GM12878 (cell line): Measurements from ENCODE around the gene P3H1. TPM values are rescaled to one million over a fixed set of nuclear protein-coding genes. Genes with fewer than 3 reads are reported as not detected.

ENCODE experiments used
- ATAC-seq: fragments of 200-7000 bp; cut with Tn5 transposase; 3 replicates; pipeline ENCODE4 v1.9.1; 2020; ENCODE audit warnings: mild to moderate bottlenecking, moderate library complexity
- BruUV-seq: library from RNA; stranded (reverse); fragments of 400-500 nt; replicated peaks from 2 replicates; lab custom pipeline; 2021; lab: Mats Ljungman, UMichigan
- CTCF ChIA-PET: fragments of 300-600 bp; sonication (Branson Sonifier 250); formaldehyde crosslinking; extraction: SDS; loops from one replicate; lab custom pipeline; 2021; ENCODE audit warnings: inconsistent platforms; lab: Yijun Ruan, JAX
- POLR2A ChIA-PET: fragments of 350-600 bp; formaldehyde crosslinking; extraction: SDS; loops from one replicate; lab custom pipeline; 2021; ENCODE audit warnings: inconsistent platforms; lab: Charles Lee
- RAD21 ChIA-PET: fragments of 300-600 bp; sonication (Branson Sonifier 250); formaldehyde crosslinking; loops from one replicate; lab custom pipeline; 2023; ENCODE audit warnings: antibody characterized with exemption; ENCODE audit not compliant: unreplicated experiment; lab: Charles Lee
- SMC1A ChIA-PET: fragments of 300-600 bp; sonication (Branson Sonifier 250); formaldehyde crosslinking; loops from one replicate; lab custom pipeline; 2023; ENCODE audit not compliant: unreplicated experiment, uncharacterized antibody; lab: Charles Lee
- DNase-seq: peaks from one replicate; pipeline ENCODE4 v3.0.0-alpha.2; 2011; ENCODE audit warnings: low read depth, low spot score
- FAIRE-seq: peaks from 3 replicates; lab custom pipeline; 2011; peaks lifted over from hg19 to GRCh38; lab: Jason Lieb, UNC
- H2AFZ ChIP-seq: 2 replicates; pipeline ENCODE4 v1.6.0; 2011; ENCODE audit warnings: low read depth, low read length, control low read depth; ENCODE audit not compliant: control insufficient read depth
- H3K27ac ChIP-seq: 2 replicates; pipeline ENCODE4 v1.5.1; 2011; ENCODE audit warnings: control low read depth; ENCODE audit not compliant: control insufficient read depth, insufficient read depth
- H3K27me3 ChIP-seq, 2 experiments: replicated peaks in 1 of 2; 2 replicates each; pipeline versions ENCODE4 v1.6.0 to v1.6.1; 2011; ENCODE audit warnings: low read length in 1 of 2; ENCODE audit not compliant: control insufficient read depth in 2 of 2, insufficient read depth in 2 of 2
- H3K36me3 ChIP-seq, 2 experiments: 2 replicates each; pipeline ENCODE4 v1.5.1; 2011; ENCODE audit warnings: low read length in 1 of 2; ENCODE audit not compliant: control insufficient read depth in 2 of 2, insufficient read depth in 2 of 2
- H3K4me1 ChIP-seq: 2 replicates; pipeline ENCODE4 v1.6.1; 2011; ENCODE audit warnings: mild to moderate bottlenecking, low read length, moderate library complexity, mixed read lengths; ENCODE audit not compliant: control insufficient read depth, insufficient read depth
- H3K4me2 ChIP-seq: 2 replicates; pipeline ENCODE4 v1.6.0; 2011; ENCODE audit warnings: control low read depth; ENCODE audit not compliant: control insufficient read depth, insufficient read depth
- H3K4me3 ChIP-seq: fragments of 200-600 bp; sonication (generic); 2 replicates; pipeline ENCODE4 v1.5.1; 2016
- H3K79me2 ChIP-seq: 2 replicates; pipeline ENCODE4 v1.6.0; 2011; ENCODE audit warnings: low read length; ENCODE audit not compliant: control insufficient read depth, insufficient read depth
- H3K9ac ChIP-seq: 2 replicates; pipeline ENCODE4 v1.8.0; 2011; ENCODE audit warnings: low read length, control low read depth, mixed read lengths; ENCODE audit not compliant: control insufficient read depth, insufficient read depth
- H3K9me3 ChIP-seq: replicated peaks from 3 replicates; pipeline ENCODE4 v1.5.1; 2011; ENCODE audit warnings: mild to moderate bottlenecking, low read length; ENCODE audit not compliant: control insufficient read depth, insufficient read depth
- H4K20me1 ChIP-seq: 2 replicates; pipeline ENCODE4 v1.6.0; 2011; ENCODE audit not compliant: control insufficient read depth, insufficient read depth
- BCL11A ChIP-seq: IDR thresholded peaks from 2 replicates; pipeline ENCODE4 v1.6.1; 2011; ENCODE audit warnings: low read depth, low read length
- CEBPB ChIP-seq, 2 experiments: fragments of 150-350 bp in 1 of 2; IDR thresholded peaks; 2 replicates each; pipeline ENCODE4 v1.6.1; 2012 to 2014; ENCODE audit warnings: low read depth in 2 of 2, low read length in 2 of 2, borderline replicate concordance in 1 of 2, inconsistent platforms in 1 of 2
- CREM ChIP-seq: IDR thresholded peaks from 2 replicates; pipeline ENCODE4 v1.6.1; 2014; ENCODE audit warnings: antibody characterized with exemption, low read depth
- EP300 ChIP-seq, 2 experiments: fragments of 150-350 bp in 1 of 2; IDR thresholded peaks; 2 replicates each; pipeline ENCODE4 v1.6.1; 2011 to 2012; ENCODE audit warnings: low read depth in 2 of 2, low read length in 2 of 2, borderline replicate concordance in 1 of 2, improper control_type of control experiment in 1 of 2, inconsistent platforms in 1 of 2; ENCODE audit not compliant: control insufficient read depth in 1 of 2
- FOXK2 ChIP-seq: fragments of 450-650 bp; IDR thresholded peaks from 2 replicates; pipeline ENCODE4 v1.6.1; 2017; ENCODE audit warnings: mild to moderate bottlenecking, moderate library complexity
- GABPA ChIP-seq: IDR thresholded peaks from 2 replicates; pipeline ENCODE4 v1.6.1; 2014; ENCODE audit warnings: antibody characterized with exemption, low read depth, mild to moderate bottlenecking, inconsistent platforms
- JUND ChIP-seq: IDR thresholded peaks from 2 replicates; pipeline ENCODE4 v1.6.1; 2012; ENCODE audit warnings: low read depth, mild to moderate bottlenecking, low read length, improper control_type of control experiment, moderate library complexity
- KDM1A ChIP-seq: fragments of 200-600 bp; sonication (generic); IDR thresholded peaks from 2 replicates; pipeline ENCODE4 v1.6.1; 2016; ENCODE audit warnings: borderline replicate concordance
- MTA2 ChIP-seq: fragments of 450-650 bp; IDR thresholded peaks from 2 replicates; pipeline ENCODE4 v1.6.1; 2016; ENCODE audit warnings: low read depth, mild to moderate bottlenecking, moderate library complexity
- MYB ChIP-seq: fragments of 150-350 bp; IDR thresholded peaks from 2 replicates; pipeline ENCODE4 v1.6.1; 2014; ENCODE audit warnings: mild to moderate bottlenecking, low read depth, low read length, borderline replicate concordance
- PAX5 ChIP-seq: IDR thresholded peaks from 2 replicates; pipeline ENCODE4 v1.6.1; 2011; ENCODE audit warnings: low read depth, low read length, borderline replicate concordance
- TCF3 ChIP-seq: IDR thresholded peaks from 2 replicates; pipeline ENCODE4 v1.6.1; 2012; ENCODE audit warnings: low read depth, mild to moderate bottlenecking, low read length, borderline replicate concordance; ENCODE audit not compliant: insufficient read depth
- ZNF384 ChIP-seq: IDR thresholded peaks from 2 replicates; pipeline ENCODE4 v1.6.1; 2012; ENCODE audit warnings: low read depth, mild to moderate bottlenecking, low read length, improper control_type of control experiment, borderline replicate concordance
- in situ Hi-C: fragments of 300-500 bp; cut with MboI; formaldehyde crosslinking; loops from 9 replicates; pipeline ENCODE4 v1.14.3; 2018; ENCODE audit warnings: mixed read lengths
- intact Hi-C: fragments of 100-400 bp; cut with micrococcal nuclease; formaldehyde crosslinking; loops from one replicate; pipeline ENCODE4 v1.14.2; 2022; ENCODE audit not compliant: unreplicated experiment
- polyA plus RNA-seq, 11 experiments: library from polyadenylated mRNA; depleted of rRNA in 4 of 11; unstranded in 6 of 11; stranded (reverse) in 5 of 11; fragments of >200 nt; fragmentation: Nextera tagmentation in 4 of 11; fragmentation: Illumina TruSeq in 1 of 11; extraction: Ambion mirVana in 4 of 11; extraction: Trizol in 1 of 11; gene quantifications; 1 replicate in 1 of 11; 2 replicates in 10 of 11; pipeline versions ENCODE4 v1.2.1 to v1.2.3, GENCODE V29; 2011 to 2016; ENCODE audit warnings: inconsistent platforms in 2 of 11, missing spikeins in 2 of 11, low read depth in 1 of 11
- total RNA-seq, 4 experiments: library from RNA; depleted of rRNA in 3 of 4; stranded (reverse); fragments of >200 nt in 3 of 4; fragmentation: Illumina TruSeq in 1 of 4; extraction: Trizol in 1 of 4; gene quantifications; 2 replicates each; pipeline versions ENCODE4 v1.2.1 to v1.2.3, GENCODE V29; 2013 to 2021
- TF ChIP-seq, protein P1 (sequence below): IDR thresholded peaks from 2 replicates; pipeline ENCODE4 v1.6.1; 2012; ENCODE audit warnings: low read depth, low read length, improper control_type of control experiment
- TF ChIP-seq, protein P2 (sequence below): IDR thresholded peaks from 2 replicates; pipeline ENCODE4 v1.6.1; 2011; ENCODE audit warnings: low read depth, mild to moderate bottlenecking, low read length, moderate library complexity, borderline replicate concordance; ENCODE audit errors: extremely low read depth
- TF ChIP-seq, protein P3 (sequence below): fragments of 450-650 bp; IDR thresholded peaks from 2 replicates; pipeline ENCODE4 v1.6.1; 2017; ENCODE audit warnings: mild to moderate bottlenecking

The P3H1 gene
- total and polyA plus RNA-seq, 10 of the 15 experiments (the other 5 are each of a cell fraction or from before 2014, with no cell fraction given): 0.72 to 42.4 (median 26.0) TPM

DNA sequence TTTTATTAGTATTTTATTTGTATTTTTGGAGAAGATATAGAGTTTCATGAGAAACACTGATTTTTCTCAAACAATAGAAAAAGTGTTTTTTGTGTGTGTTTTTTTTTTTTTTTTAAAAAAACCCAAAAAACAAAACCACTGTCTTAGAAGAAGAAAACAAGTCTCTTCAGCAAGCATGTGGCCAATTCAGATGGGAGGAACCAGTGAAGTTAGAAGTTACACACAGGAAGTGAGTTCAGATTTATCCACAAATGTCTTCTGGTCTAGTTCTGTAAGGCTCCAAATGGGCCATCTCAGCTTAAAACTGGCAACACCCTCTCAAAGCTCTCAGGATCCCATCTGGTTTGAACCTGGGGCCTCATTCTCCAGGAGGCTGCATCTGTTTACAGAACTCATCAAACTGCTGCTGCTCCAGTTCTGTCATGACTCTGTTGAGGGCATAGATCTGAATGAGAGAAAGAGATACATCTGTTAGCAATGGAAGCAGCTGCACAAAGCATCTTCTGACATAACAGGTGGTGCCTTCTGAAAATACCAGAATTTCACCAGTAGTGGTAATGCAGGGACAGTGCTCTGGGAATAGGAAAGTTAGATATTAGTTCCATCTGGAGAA lies 40.3 kb upstream of the P3H1 start:
- ATAC-seq (no peak), FAIRE-seq (no peak)
- in situ Hi-C loops: no loop called here
- H3K36me3 ChIP-seq: no peaks in the 10 kb centered on the region
- H3K9me3 ChIP-seq: no peaks in the 10 kb centered on the region
- no peak overlapping the region for H3K4me2 ChIP-seq
- CTCF ChIA-PET: interaction anchor here (0.9 to 1.6 kb wide), 3 partner anchors 10 to 28 kb away, joined by 3 to 6 read pairs (median 4); partner anchors contain the start of genes ERMAP and SVBP
- TF ChIP-seq EP300 (IDR thresholded peaks at IDR 0.05; ENCODE audit: borderline replicate concordance in 1 of 2, control insufficient read depth in 1 of 2, low read depth in 2 of 2, low read length in 2 of 2) (no peak), MYB (no peak), TCF3 (no peak), BCL11A (no peak), CEBPB (IDR thresholded peaks at IDR 0.05; ENCODE audit: borderline replicate concordance in 1 of 2, low read depth in 2 of 2, low read length in 2 of 2) (no peak), MTA2 (no peak), JUND (no peak), FOXK2 (no peak), KDM1A (no peak), CREM (no peak), PAX5 (no peak), GABPA (no peak), ZNF384 (no peak)
- TF ChIP-seq, protein P1, sequence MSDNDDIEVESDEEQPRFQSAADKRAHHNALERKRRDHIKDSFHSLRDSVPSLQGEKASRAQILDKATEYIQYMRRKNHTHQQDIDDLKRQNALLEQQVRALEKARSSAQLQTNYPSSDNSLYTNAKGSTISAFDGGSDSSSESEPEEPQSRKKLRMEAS: no peak
- TF ChIP-seq, protein P2, sequence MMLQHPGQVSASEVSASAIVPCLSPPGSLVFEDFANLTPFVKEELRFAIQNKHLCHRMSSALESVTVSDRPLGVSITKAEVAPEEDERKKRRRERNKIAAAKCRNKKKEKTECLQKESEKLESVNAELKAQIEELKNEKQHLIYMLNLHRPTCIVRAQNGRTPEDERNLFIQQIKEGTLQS: no peak
- TF ChIP-seq, protein P3, sequence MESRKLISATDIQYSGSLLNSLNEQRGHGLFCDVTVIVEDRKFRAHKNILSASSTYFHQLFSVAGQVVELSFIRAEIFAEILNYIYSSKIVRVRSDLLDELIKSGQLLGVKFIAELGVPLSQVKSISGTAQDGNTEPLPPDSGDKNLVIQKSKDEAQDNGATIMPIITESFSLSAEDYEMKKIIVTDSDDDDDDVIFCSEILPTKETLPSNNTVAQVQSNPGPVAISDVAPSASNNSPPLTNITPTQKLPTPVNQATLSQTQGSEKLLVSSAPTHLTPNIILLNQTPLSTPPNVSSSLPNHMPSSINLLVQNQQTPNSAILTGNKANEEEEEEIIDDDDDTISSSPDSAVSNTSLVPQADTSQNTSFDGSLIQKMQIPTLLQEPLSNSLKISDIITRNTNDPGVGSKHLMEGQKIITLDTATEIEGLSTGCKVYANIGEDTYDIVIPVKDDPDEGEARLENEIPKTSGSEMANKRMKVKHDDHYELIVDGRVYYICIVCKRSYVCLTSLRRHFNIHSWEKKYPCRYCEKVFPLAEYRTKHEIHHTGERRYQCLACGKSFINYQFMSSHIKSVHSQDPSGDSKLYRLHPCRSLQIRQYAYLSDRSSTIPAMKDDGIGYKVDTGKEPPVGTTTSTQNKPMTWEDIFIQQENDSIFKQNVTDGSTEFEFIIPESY: no peak
- TF ChIP-seq, all 136 proteins: peak for 0
- DNase-seq: no peak
- POLR2A ChIA-PET: no interaction called here
- no TSS peak for BruUV-seq
- intact Hi-C loops: no loop called here
- H3K9ac ChIP-seq: no peak overlapping the region
- H4K20me1 ChIP-seq: no peaks in the 10 kb centered on the region
- no peak overlapping the region for H3K27ac ChIP-seq
- H3K79me2 ChIP-seq: no peaks in the 10 kb centered on the region
- no peak overlapping the region for H2AFZ ChIP-seq
- SMC1A ChIA-PET: interaction anchor here (0.8 to 1.4 kb wide), 4 partner anchors 21 to 106 kb away, joined by 3 to 5 read pairs (median 3); no protein-coding TSS in a partner anchor
- RAD21 ChIA-PET: interaction anchor here (0.6 kb wide), 1 partner anchor 750 kb away, joined by 3 read pairs; no protein-coding TSS in a partner anchor
- H3K4me1 ChIP-seq: no peaks in the 10 kb centered on the region
- H3K4me3 ChIP-seq: no peak overlapping the region
- no peaks in the 10 kb centered on the region for H3K27me3 ChIP-seq
